PFSK-1 (cell line): Measurements from ENCODE around the gene NOC2L.

Experiments used
- FOXP2 ChIP-seq: optimal IDR thresholded peaks from 2 replicates; pipeline ENCODE3; 2011; ENCODE audit warnings: borderline replicate concordance, control low read depth, inconsistent platforms; ENCODE audit not compliant: insufficient read depth; ENCODE audit errors: extremely low read length, extremely low read depth
- POLR2AphosphoS5 ChIP-seq: IDR thresholded peaks from 2 replicates; pipeline ENCODE4 v1.6.1; 2012; ENCODE audit warnings: low read depth, mild to moderate bottlenecking, control low read depth, low read length, moderate library complexity
- REST ChIP-seq, 2 experiments: IDR thresholded peaks; 2 replicates each; pipeline versions ENCODE4 v1.6.1 to v1.8.0; 2011 to 2012; ENCODE audit warnings: low read depth in 2 of 2, low read length in 2 of 2, control low read depth in 1 of 2, inconsistent platforms in 1 of 2, mild to moderate bottlenecking in 1 of 2, moderate library complexity in 1 of 2; ENCODE audit not compliant: insufficient read depth in 1 of 2
- SIN3A ChIP-seq: IDR thresholded peaks from 2 replicates; pipeline ENCODE4 v1.6.1; 2012; ENCODE audit warnings: mild to moderate bottlenecking, low read length, moderate library complexity, borderline replicate concordance; ENCODE audit not compliant: insufficient read depth
- TAF1 ChIP-seq: IDR thresholded peaks from 2 replicates; pipeline ENCODE4 v1.6.1; 2012; ENCODE audit warnings: low read length, control low read depth, borderline replicate concordance; ENCODE audit not compliant: insufficient read depth

NOC2L gene

GRCh38 chr1:999725-1000356 lies 40.8 kb upstream of the NOC2L start, which contains the start of gene HES4:
Gene HES4 (minus strand): TSS chr1:1000097. CDS start chr1:999973, 124 bp downstream.
- no peak for TF ChIP-seq REST (IDR thresholded peaks at IDR 0.05; ENCODE audit: insufficient read depth in 1 of 2, low read depth in 2 of 2, low read length in 2 of 2)
- no peak for TF ChIP-seq SIN3A
- no peak for TF ChIP-seq FOXP2
- TF ChIP-seq POLR2AphosphoS5, result no peak
- TF ChIP-seq TAF1, result no peak

- no peak for TF ChIP-seq SIN3A
- TF ChIP-seq REST (IDR thresholded peaks at IDR 0.05; ENCODE audit: insufficient read depth in 1 of 2, low read depth in 2 of 2, low read length in 2 of 2), result no peak
- TF ChIP-seq TAF1, result no peak
- TF ChIP-seq FOXP2, result no peak
- TF ChIP-seq POLR2AphosphoS5, result no peak
Observed at GRCh38 chr1:998995-999724, 40.1 kb upstream of the NOC2L start.

GRCh38 chr1:998745-998994 lies 39.6 kb upstream of the NOC2L start:
- TF ChIP-seq POLR2AphosphoS5, result no peak
- no peak for TF ChIP-seq REST (IDR thresholded peaks at IDR 0.05; ENCODE audit: insufficient read depth in 1 of 2, low read depth in 2 of 2, low read length in 2 of 2)
- TF ChIP-seq TAF1, result no peak
- TF ChIP-seq SIN3A, result no peak

GRCh38 chr1:997993-998744 lies 39.1 kb upstream of the NOC2L start:
- no peak for TF ChIP-seq FOXP2

- no peak for TF ChIP-seq FOXP2
- TF ChIP-seq REST (IDR thresholded peaks at IDR 0.05; ENCODE audit: insufficient read depth in 1 of 2, low read depth in 2 of 2, low read length in 2 of 2), result no peak
- TF ChIP-seq TAF1, result no peak
Observed at GRCh38 chr1:997713-997992, 38.6 kb upstream of the NOC2L start.
